GM12864 (cell line): ENCODE data around the gene DSTN.
A peak's percentile ranks its signal among the peaks of the same experiment; 100 is the strongest.

Experiments
- DNase-seq: peaks from one replicate; pipeline ENCODE4 v3.0.0-alpha.2; 2011; ENCODE audit warnings: low read depth
- H3K4me3 ChIP-seq: 2 replicates; pipeline ENCODE4 v1.5.1; 2011; ENCODE audit warnings: mild to moderate bottlenecking, low read depth, low read length, control low read depth
- TF ChIP-seq, protein P1 (sequence below): IDR thresholded peaks from 2 replicates; pipeline ENCODE4 v1.5.1; 2011; ENCODE audit warnings: low read depth, mild to moderate bottlenecking, moderate library complexity, low read length, control low read depth, inconsistent platforms; ENCODE audit errors: missing control alignments

DSTN gene

DNA sequence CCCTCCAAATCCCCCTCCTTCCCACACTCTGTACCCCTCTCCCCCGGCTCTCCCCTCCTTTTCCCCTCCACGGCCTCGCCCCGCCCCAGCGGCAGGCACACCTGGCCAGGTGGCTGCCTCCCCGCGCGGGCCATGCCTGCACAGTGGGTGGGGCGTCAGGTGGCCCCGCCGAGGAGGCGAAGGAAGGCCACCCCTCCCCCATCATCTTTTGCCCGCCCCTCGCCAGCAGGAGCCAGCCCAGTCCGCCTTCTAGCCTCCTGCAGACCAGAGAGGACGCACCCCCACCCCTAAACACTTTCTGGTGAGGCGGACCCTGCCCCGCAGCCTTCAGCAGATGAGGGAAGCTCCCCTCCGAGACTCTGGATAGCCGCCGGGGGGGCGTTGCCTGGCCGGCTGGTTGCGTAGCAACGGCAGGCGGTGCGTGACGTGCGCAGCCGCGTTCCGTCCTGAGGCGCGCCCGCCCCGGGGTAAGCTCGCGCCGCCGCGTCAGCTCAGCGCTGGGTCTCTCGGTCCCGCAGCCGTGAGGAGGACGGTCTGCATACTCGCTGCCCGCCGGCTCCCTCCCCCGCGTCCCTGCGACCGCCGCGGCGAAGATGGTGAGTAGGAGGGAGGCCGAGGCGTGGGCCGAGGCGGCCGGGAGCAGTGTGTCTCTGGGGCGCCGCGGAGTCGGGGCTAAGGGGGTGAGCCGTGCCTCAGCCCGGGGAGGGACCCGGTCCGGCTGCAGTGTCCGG lies at the start of gene DSTN:
TSS of gene DSTN (plus strand) at position 460 of the 731 bp plus-strand sequence. CDS start at position 594, 134 bp downstream.
- peak; percentile 49 for DNase-seq
- H3K4me3 ChIP-seq: peak within 1 kb of the TSS; percentile 93
- TF ChIP-seq, protein P1, sequence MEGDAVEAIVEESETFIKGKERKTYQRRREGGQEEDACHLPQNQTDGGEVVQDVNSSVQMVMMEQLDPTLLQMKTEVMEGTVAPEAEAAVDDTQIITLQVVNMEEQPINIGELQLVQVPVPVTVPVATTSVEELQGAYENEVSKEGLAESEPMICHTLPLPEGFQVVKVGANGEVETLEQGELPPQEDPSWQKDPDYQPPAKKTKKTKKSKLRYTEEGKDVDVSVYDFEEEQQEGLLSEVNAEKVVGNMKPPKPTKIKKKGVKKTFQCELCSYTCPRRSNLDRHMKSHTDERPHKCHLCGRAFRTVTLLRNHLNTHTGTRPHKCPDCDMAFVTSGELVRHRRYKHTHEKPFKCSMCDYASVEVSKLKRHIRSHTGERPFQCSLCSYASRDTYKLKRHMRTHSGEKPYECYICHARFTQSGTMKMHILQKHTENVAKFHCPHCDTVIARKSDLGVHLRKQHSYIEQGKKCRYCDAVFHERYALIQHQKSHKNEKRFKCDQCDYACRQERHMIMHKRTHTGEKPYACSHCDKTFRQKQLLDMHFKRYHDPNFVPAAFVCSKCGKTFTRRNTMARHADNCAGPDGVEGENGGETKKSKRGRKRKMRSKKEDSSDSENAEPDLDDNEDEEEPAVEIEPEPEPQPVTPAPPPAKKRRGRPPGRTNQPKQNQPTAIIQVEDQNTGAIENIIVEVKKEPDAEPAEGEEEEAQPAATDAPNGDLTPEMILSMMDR: no peak

DNA sequence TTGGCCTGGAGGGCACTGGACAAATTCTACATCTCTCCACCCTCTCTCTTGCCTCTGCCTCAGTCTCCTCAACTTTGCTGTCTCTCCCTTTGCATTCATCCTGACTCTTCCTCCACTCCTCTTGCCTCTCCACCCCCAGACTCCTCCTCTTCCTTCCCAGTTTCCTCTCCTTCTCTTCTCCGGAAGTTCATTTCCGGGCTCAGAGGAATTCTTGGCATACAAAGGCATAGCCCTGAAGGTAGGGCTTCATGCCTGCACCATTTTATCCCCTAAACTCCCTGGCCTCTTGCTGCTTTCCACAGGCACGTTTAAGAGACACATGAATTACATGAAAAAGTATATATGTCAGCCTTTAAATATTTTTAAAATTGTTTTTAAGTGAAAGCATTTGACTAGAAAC lies 49.3 kb upstream of the DSTN start:
- no peak for DNase-seq
- no peak overlapping the region for H3K4me3 ChIP-seq
- TF ChIP-seq, protein P1: no peak

DNA sequence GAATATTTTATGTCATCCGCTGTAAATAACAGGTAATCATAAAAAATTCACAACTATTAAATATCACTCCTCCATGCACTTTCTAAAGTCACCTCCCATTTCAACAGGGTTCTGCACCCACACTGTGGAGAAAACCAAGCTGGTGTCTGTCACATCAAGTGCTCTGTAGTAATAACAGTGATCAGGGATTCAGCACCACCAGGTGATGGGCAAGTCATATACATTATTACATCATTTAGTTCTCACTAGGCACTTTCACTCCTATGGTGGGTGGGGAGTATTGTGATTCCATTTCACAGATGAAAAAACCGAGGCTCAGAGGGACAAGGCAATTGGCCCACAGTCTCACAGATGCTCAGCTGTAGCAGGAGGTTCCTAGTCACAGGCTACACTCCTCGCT lies 47.3 kb upstream of the DSTN start:
- no peak overlapping the region for H3K4me3 ChIP-seq
- DNase-seq: no peak
- TF ChIP-seq, protein P1: no peak

DNA sequence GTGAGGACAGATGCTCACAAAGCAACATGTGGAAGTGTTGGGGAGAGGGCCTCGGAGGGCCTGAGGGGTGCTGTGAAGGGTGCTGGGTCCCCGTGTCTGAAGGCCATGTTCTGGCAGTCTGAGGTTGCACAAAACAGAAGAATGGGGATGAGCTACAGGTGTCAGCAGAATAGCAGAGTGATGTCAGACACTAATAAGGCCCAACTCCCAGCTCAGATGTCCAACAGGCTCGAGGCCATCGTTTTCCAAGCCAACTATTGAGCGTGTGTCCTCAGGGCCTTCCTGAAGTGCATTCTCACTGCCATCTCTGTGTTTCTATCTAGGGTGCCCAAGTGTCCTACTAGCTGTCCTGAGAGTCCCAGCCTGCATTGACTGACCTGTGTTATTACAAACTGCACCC lies 46.5 kb upstream of the DSTN start:
- no peak overlapping the region for H3K4me3 ChIP-seq
- TF ChIP-seq, protein P1: no peak
- no peak for DNase-seq

DNA sequence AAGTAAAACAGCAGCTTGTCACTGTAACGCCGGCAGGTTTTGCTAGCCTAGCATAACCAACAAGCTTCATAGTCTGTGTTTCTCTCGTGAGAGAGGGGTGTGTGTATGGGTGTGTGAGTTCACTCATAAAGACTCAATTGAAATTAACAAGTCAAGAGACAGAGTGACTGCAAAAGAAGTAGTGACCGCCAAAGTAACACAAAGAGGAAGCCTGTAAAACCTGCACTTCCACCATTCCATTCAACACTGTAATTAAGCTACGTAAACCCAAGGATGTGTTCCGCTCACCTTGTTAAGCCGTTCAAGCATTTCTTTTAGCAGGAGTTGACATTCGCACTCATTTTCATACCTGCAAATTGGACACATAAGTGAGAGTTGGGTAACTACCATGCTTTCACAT lies 45.3 kb upstream of the DSTN start:
- H3K4me3 ChIP-seq: no peak overlapping the region
- DNase-seq: no peak
- TF ChIP-seq, protein P1: no peak

DNA sequence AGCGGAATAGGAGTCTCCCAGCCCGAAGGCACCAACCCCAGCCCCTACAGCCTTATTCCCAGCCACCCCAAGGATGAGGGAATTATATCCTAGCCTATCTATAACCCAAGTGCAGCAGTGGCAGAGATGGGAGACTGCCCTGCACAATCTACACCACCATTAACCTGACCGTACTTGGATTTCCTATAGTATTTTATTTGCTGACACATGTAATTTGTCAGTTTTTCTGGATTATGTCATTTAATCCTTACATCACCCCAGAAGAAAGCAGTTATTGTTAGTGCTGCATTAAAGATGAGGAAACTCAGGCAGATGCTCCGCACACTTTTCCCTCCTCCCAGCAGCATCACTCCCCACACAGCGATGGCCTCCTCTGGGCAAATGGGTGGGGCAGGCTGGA lies 44.7 kb upstream of the DSTN start:
- no peak overlapping the region for H3K4me3 ChIP-seq
- no peak for DNase-seq
- TF ChIP-seq, protein P1: no peak

DNA sequence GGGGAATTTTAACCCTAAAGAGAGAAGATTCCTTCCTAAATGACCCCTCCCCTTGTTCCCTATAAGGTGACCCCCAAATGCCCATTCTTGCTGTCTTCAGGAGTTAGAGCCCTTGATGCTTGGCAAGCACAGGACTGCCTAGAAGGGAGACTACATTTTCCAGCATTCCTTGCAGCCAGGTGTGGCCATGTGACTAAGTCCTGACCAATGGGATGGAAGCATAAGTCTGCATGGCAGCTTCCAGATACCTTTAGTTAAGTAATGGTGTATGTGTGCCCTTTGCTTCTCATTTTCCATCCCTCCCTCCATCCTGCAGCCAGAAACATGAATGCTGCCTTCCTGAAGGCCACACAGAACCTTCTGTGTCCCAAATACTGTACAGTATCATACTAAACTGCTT lies 44.2 kb upstream of the DSTN start:
- TF ChIP-seq, protein P1: no peak
- no peak for DNase-seq
- H3K4me3 ChIP-seq: no peak overlapping the region
